K562 (cell line): ENCODE measurements around the gene ERC2. TPM values are rescaled to one million over a fixed set of nuclear protein-coding genes. Genes with fewer than 3 reads are reported as not detected.

ENCODE experiments used
- ATAC-seq: fragments of 200-7000 bp; cut with Tn5 transposase; 3 replicates; pipeline ENCODE4 v1.9.1; 2020; ENCODE audit warnings: moderate library complexity
- BruUV-seq: library from RNA; stranded (reverse); fragments of 400-500 nt; replicated peaks from 2 replicates; lab custom pipeline; 2021; lab: Mats Ljungman, UMichigan
- CTCF ChIA-PET: fragments of 300-600 bp; formaldehyde crosslinking; extraction: SDS; loops from one replicate; lab custom pipeline; 2021; ENCODE audit warnings: low intra/inter-chr PET ratio; lab: Yijun Ruan, JAX
- POLR2A ChIA-PET: fragments of 300-600, 350-650 bp; sonication (Branson Sonifier 250); formaldehyde crosslinking; extraction: SDS; loops from one replicate; lab custom pipeline; 2021; ENCODE audit warnings: antibody characterized with exemption, inconsistent platforms; lab: Yijun Ruan, JAX
- DNase-seq, 4 experiments: peaks; one replicate each; pipeline versions ENCODE4 v3.0.0 to v3.0.0-alpha.2; 2011 to 2018; ENCODE audit warnings: low spot score in 3 of 4, mixed read lengths in 3 of 4; ENCODE audit errors: extremely low read depth in 1 of 4
- FAIRE-seq: peaks from 2 replicates; lab custom pipeline; 2011; peaks lifted over from hg19 to GRCh38; lab: Jason Lieb, UNC
- H2AFZ ChIP-seq: 2 replicates; pipeline ENCODE4 v1.6.0; 2011; ENCODE audit warnings: low read depth, low read length, control low read depth, inconsistent platforms
- H3K27ac ChIP-seq: fragments of 200-600 bp; 3 replicates; pipeline ENCODE4 v1.8.0; 2011; ENCODE audit warnings: low read depth, mild to moderate bottlenecking, control low read depth, inconsistent platforms, low read length, moderate library complexity, mixed read lengths; ENCODE audit errors: extremely low read depth
- H3K27me3 ChIP-seq, 2 experiments: fragments of 300-600 bp in 1 of 2; 2 replicates in 1 of 2; 3 replicates in 1 of 2; pipeline versions ENCODE4 v1.6.0 to v1.8.0; 2011; ENCODE audit warnings: inconsistent platforms in 2 of 2, low read length in 2 of 2, mild to moderate bottlenecking in 1 of 2, mixed read lengths in 1 of 2, moderate library complexity in 1 of 2; ENCODE audit not compliant: control insufficient read depth in 2 of 2, insufficient read depth in 2 of 2
- H3K36me3 ChIP-seq: fragments of 300-600 bp; 3 replicates; pipeline ENCODE4 v1.8.0; 2011; ENCODE audit warnings: mild to moderate bottlenecking, low read length, inconsistent platforms; ENCODE audit not compliant: control insufficient read depth, insufficient read depth
- H3K4me1 ChIP-seq, 2 experiments: fragments of 200-600 bp in 1 of 2; replicated peaks in 1 of 2; 2 replicates in 1 of 2; 3 replicates in 1 of 2; pipeline versions ENCODE4 v1.5.1 to v1.8.0; 2011; ENCODE audit warnings: inconsistent platforms in 2 of 2, low read length in 2 of 2, mild to moderate bottlenecking in 1 of 2, mixed read lengths in 1 of 2, moderate library complexity in 1 of 2; ENCODE audit not compliant: control insufficient read depth in 2 of 2, insufficient read depth in 2 of 2
- H3K4me2 ChIP-seq: 2 replicates; pipeline ENCODE4 v1.6.1; 2011; ENCODE audit warnings: low read length, control low read depth, inconsistent platforms, mixed read lengths; ENCODE audit not compliant: insufficient read depth
- H3K4me3 ChIP-seq: fragments of 200-600 bp; sonication (generic), shearing (Covaris generic); 2 replicates; pipeline ENCODE4 v1.5.1; 2016; ENCODE audit warnings: control low read depth, inconsistent platforms
- H3K79me2 ChIP-seq: fragments of 200-600 bp; 3 replicates; pipeline ENCODE4 v1.8.0; 2011; ENCODE audit warnings: low read length, inconsistent platforms; ENCODE audit not compliant: control insufficient read depth, insufficient read depth
- H3K9ac ChIP-seq, 2 experiments: 2 replicates each; pipeline versions ENCODE4 v1.6.0 to v1.6.1; 2011; ENCODE audit warnings: low read depth in 2 of 2, low read length in 2 of 2, control low read depth in 1 of 2, inconsistent platforms in 1 of 2, mild to moderate bottlenecking in 1 of 2, mixed read lengths in 1 of 2; ENCODE audit not compliant: insufficient read depth in 1 of 2
- H3K9me1 ChIP-seq: one replicate; pipeline ENCODE4 v1.6.0; 2011; ENCODE audit warnings: inconsistent platforms, mild to moderate bottlenecking, low read length, moderate library complexity; ENCODE audit not compliant: control insufficient read depth, insufficient read depth
- H3K9me3 ChIP-seq: replicated peaks from 2 replicates; pipeline ENCODE4 v1.5.1; 2011; ENCODE audit warnings: low read depth, low read length, inconsistent platforms; ENCODE audit not compliant: control insufficient read depth, insufficient read depth
- H4K20me1 ChIP-seq: replicated peaks from 2 replicates; pipeline ENCODE4 v1.6.1; 2011; ENCODE audit warnings: low read length, inconsistent platforms, mixed read lengths; ENCODE audit not compliant: control insufficient read depth, insufficient read depth
- CBX8 ChIP-seq: fragments of 200-600 bp; sonication (generic); IDR thresholded peaks from 2 replicates; pipeline ENCODE4 v1.6.1; 2012; ENCODE audit warnings: borderline replicate concordance, mixed run types, low read depth, mild to moderate bottlenecking, moderate library complexity, mixed read lengths, low read length, control low read depth, inconsistent platforms; ENCODE audit not compliant: poor library complexity, severe bottlenecking; ENCODE audit errors: extremely low read depth
- EP400 ChIP-seq: fragments of 450-650 bp; IDR thresholded peaks from 2 replicates; pipeline ENCODE4 v1.6.1; 2017; ENCODE audit warnings: antibody characterized with exemption, mild to moderate bottlenecking, moderate library complexity
- NR2C2 ChIP-seq, 2 experiments: fragments of 200-800 bp in 1 of 2; sonication (Bioruptor generic) in 1 of 2; sonication (generic) in 1 of 2; formaldehyde crosslinking in 1 of 2; IDR thresholded peaks; 2 replicates each; pipeline versions ENCODE4 v1.6.1 to v1.8.0; 2016 to 2022; ENCODE audit warnings: mild to moderate bottlenecking in 1 of 2, missing compliant biosample characterization in 1 of 2, missing genetic modification characterization in 1 of 2, missing genetic modification reagents in 1 of 2
- SMAD4 ChIP-seq: fragments of 250-450 bp; sonication (Bioruptor Pico); conservative IDR thresholded peaks from 2 replicates; pipeline ENCODE4 v1.8.0; 2021; ENCODE audit warnings: inconsistent platforms, mild to moderate bottlenecking, moderate library complexity
- ZNF23 ChIP-seq: fragments of 250-450 bp; sonication (Bioruptor Pico); IDR thresholded peaks from 2 replicates; pipeline ENCODE4 v1.4.0; 2020; ENCODE audit warnings: mild to moderate bottlenecking
- ZNF354B ChIP-seq: fragments of 250-450 bp; sonication (Bioruptor Pico); IDR thresholded peaks from 2 replicates; pipeline ENCODE4 v1.4.0; 2020
- ZNF584 ChIP-seq: fragments of 200-800 bp; sonication (Bioruptor generic); IDR thresholded peaks from 2 replicates; pipeline ENCODE4 v1.6.1; 2016; ENCODE audit warnings: low read depth, mild to moderate bottlenecking, missing genetic modification characterization, missing compliant biosample characterization
- WGBS: fragments of 100-300 bp; shearing (Covaris generic); methylation state at CpG from one replicate; pipeline ENCODE4 v1.1.6; 2016; ENCODE audit warnings: low coverage, mixed read lengths; ENCODE audit not compliant: insufficient coverage; ENCODE audit errors: missing lambda C conversion rate; 5-methylcytosine and 5-hydroxymethylcytosine counted together
- in situ Hi-C: fragments of 300-500 bp; cut with MboI; formaldehyde crosslinking; loops from 4 replicates; pipeline ENCODE4 v1.15.0; 2018; ENCODE audit warnings: inconsistent platforms, mixed read lengths
- intact Hi-C: fragments of 100-400 bp; cut with micrococcal nuclease; formaldehyde crosslinking; loops from 2 replicates; pipeline ENCODE4 v1.14.2; 2022
- polyA plus RNA-seq, 8 experiments: library from polyadenylated mRNA; depleted of rRNA in 4 of 8; stranded (reverse) in 5 of 8; unstranded in 3 of 8; fragments of >200 nt; fragmentation: Nextera tagmentation in 2 of 8; fragmentation: Illumina TruSeq in 1 of 8; extraction: Ambion mirVana in 2 of 8; extraction: Trizol in 1 of 8; gene quantifications; 2 replicates each; pipeline versions ENCODE4 v1.2.1 to v1.2.3, GENCODE V29; 2011 to 2014; ENCODE audit warnings: inconsistent platforms in 1 of 8, missing spikeins in 1 of 8
- total RNA-seq, 7 experiments: library from RNA; depleted of rRNA in 6 of 7; stranded (reverse); fragments of >200 nt in 6 of 7; fragmentation: Illumina TruSeq in 2 of 7; extraction: Trizol in 2 of 7; gene quantifications; 2 replicates each; pipeline versions ENCODE4 v1.2.1 to v1.2.3, GENCODE V29; 2011 to 2021; ENCODE audit warnings: low replicate concordance in 1 of 7

ERC2 gene
- total and polyA plus RNA-seq, 9 of the 15 experiments (the other 6 are each of a cell fraction or from before 2014, with no cell fraction given) = 0.04 to 0.18 (median 0.07) TPM; not detected in 2

- Histone ChIP-seq H2AFZ (no peak overlapping the region), H3K9me1 (no peaks in the 10 kb centered on the region), H3K79me2 (no peaks in the 10 kb centered on the region), H3K4me1 (no peaks in the 10 kb centered on the region), H3K27ac (no peak overlapping the region), H3K4me2 (no peak overlapping the region), H3K4me3 (no peak overlapping the region), H3K27me3 (no peaks in the 10 kb centered on the region; a peak in 1 of 5 replicates), H3K9me3 (no peaks in the 10 kb centered on the region), H3K36me3 (no peaks in the 10 kb centered on the region), H3K9ac (no peak overlapping the region), H4K20me1 (no peaks in the 10 kb centered on the region)
- peak in 1 of 4 experiments; percentile 6 for DNase-seq
- intact Hi-C loops = no loop called here
- 3% methylated on average over 4 of the region's 6 CpGs for WGBS
- POLR2A ChIA-PET = interaction anchor here (0.7 kb wide), 1 partner anchor 844 kb away, joined by 3 read pairs; no protein-coding TSS in a partner anchor
- no peak for ATAC-seq
- FAIRE-seq = no peak
- in situ Hi-C loops = no loop called here
- CTCF ChIA-PET = no interaction called here
- no TSS peak for BruUV-seq
- TF ChIP-seq ZNF584 (CRISPR knock-in tag) (no peak), SMAD4 (CRISPR knock-in tag) (no peak), ZNF354B (CRISPR knock-in tag) (no peak), NR2C2 (CRISPR knock-in tag; IDR thresholded peaks at IDR 0.05) (no peak), NR2C2 (tag; IDR thresholded peaks at IDR 0.05) (no peak), ZNF23 (no peak), CBX8 (no peak), EP400 (no peak)
These were observed 919.1 kb downstream of the ERC2 start for GRCh38 chr3:55549177-55549576.
